CD4-positive, alpha-beta memory T cell (primary cell): ENCODE measurements around the gene MYOZ3. TPM values are rescaled to one million over a fixed set of nuclear protein-coding genes. Genes with fewer than 3 reads are reported as not detected.
A peak's percentile ranks its signal among the peaks of the same experiment; 100 is the strongest.

Experiments
- CTCF ChIA-PET: fragments of 350-600 bp; sonication (Branson Sonifier 250); formaldehyde crosslinking; loops from one replicate; lab custom pipeline; 2021; ENCODE audit warnings: inconsistent platforms; ENCODE audit not compliant: partially characterized antibody; lab: Charles Lee
- POLR2A ChIA-PET: fragments of 350-600 bp; sonication (Branson Sonifier 250); formaldehyde crosslinking; loops from one replicate; lab custom pipeline; 2021; ENCODE audit not compliant: partially characterized antibody; lab: Charles Lee
- DNase-seq, 5 donors: peaks; one replicate each; pipeline versions ENCODE4 v3.0.0 to v3.0.0-alpha.2; 2020 to 2022; ENCODE audit warnings: mixed read lengths in 1 of 5
- H3K27ac ChIP-seq: one replicate; pipeline ENCODE4 v1.7.0; 2013; ENCODE audit warnings: low read depth, low read length
- H3K27me3 ChIP-seq: 2 replicates; pipeline ENCODE4 v1.7.0; 2013; ENCODE audit warnings: mild to moderate bottlenecking, low read length, moderate library complexity; ENCODE audit not compliant: insufficient read depth
- H3K36me3 ChIP-seq: 2 replicates; pipeline ENCODE4 v1.7.0; 2013; ENCODE audit warnings: mild to moderate bottlenecking, low read length, moderate library complexity; ENCODE audit not compliant: insufficient read depth
- H3K4me1 ChIP-seq: 2 replicates; pipeline ENCODE4 v1.7.0; 2013; ENCODE audit warnings: mild to moderate bottlenecking, low read length, moderate library complexity; ENCODE audit not compliant: insufficient read depth
- H3K4me3 ChIP-seq, 2 donors: one replicate each; pipeline ENCODE4 v1.7.0; 2013; ENCODE audit warnings: low read length in 2 of 2, mild to moderate bottlenecking in 1 of 2
- H3K9me3 ChIP-seq, 2 donors: one replicate each; pipeline ENCODE4 v1.7.0; 2013; ENCODE audit warnings: low read length in 2 of 2, control low read depth in 1 of 2; ENCODE audit not compliant: control insufficient read depth in 1 of 2
- H3K27ac Mint-ChIP-seq, 7 donors: one replicate each; pipeline ENCODE4 v1.8.0; 2020 to 2021; ENCODE audit warnings: mixed read lengths in 7 of 7, mild to moderate bottlenecking in 6 of 7, inconsistent platforms in 3 of 7, moderate library complexity in 3 of 7
- H3K27me3 Mint-ChIP-seq, 2 donors: one replicate each; pipeline ENCODE4 v1.8.0; 2020 to 2021; ENCODE audit warnings: mixed read lengths in 2 of 2
- H3K36me3 Mint-ChIP-seq, 2 donors: one replicate each; pipeline ENCODE4 v1.8.0; 2020 to 2021; ENCODE audit warnings: mixed read lengths in 2 of 2, inconsistent platforms in 1 of 2, mild to moderate bottlenecking in 1 of 2
- H3K4me1 Mint-ChIP-seq, 4 donors: one replicate each; pipeline ENCODE4 v1.8.0; 2020 to 2021; ENCODE audit warnings: mixed read lengths in 4 of 4, mild to moderate bottlenecking in 1 of 4
- H3K4me3 Mint-ChIP-seq, 8 donors: one replicate each; pipeline ENCODE4 v1.8.0; 2020 to 2021; ENCODE audit warnings: mixed read lengths in 8 of 8, mild to moderate bottlenecking in 7 of 8, moderate library complexity in 6 of 8, inconsistent platforms in 3 of 8
- H3K9me3 Mint-ChIP-seq, 8 donors: one replicate each; pipeline ENCODE4 v1.8.0; 2020 to 2021; ENCODE audit warnings: mixed read lengths in 8 of 8, mild to moderate bottlenecking in 5 of 8, inconsistent platforms in 3 of 8, moderate library complexity in 1 of 8
- intact Hi-C: fragments of 100-400 bp; cut with micrococcal nuclease; formaldehyde crosslinking; loops from one replicate; pipeline ENCODE4 v1.15.1; 2023
- polyA plus RNA-seq, 2 donors: library from polyadenylated mRNA; unstranded; fragments of 300-500 nt; fragmentation: Illumina TruSeq; gene quantifications; one replicate each; pipeline ENCODE4 v1.2.3, GENCODE V29; 2021
- total RNA-seq, 2 experiments: library from RNA; stranded (reverse); gene quantifications; one replicate each; pipeline ENCODE4 v1.2.3, GENCODE V29; 2021

MYOZ3 gene
- total and polyA plus RNA-seq, 4 experiments from 2014 or later: not detected

GRCh38 chr5:150665044-150665443 is 4.0 kb downstream of the MYOZ3 start:
- Histone ChIP-seq H3K4me3 (no peak overlapping the region), H3K27me3 (peaks cover 6% of the 10 kb centered on the region), H3K27ac (no peak overlapping the region), H3K9me3 (no peaks in the 10 kb centered on the region), H3K4me1 (no peaks in the 10 kb centered on the region), H3K36me3 (no peaks in the 10 kb centered on the region)
- no peaks in the 10 kb centered on the region for H3K4me1 Mint-ChIP-seq
- no peak for DNase-seq
- H3K27me3 Mint-ChIP-seq: peaks cover 10% of the 10 kb centered on the region in 2 donors
- ChIA-PET POLR2A (no interaction called here), CTCF (no interaction called here)
- H3K27ac Mint-ChIP-seq: no peak overlapping the region
- no peaks in the 10 kb centered on the region for H3K9me3 Mint-ChIP-seq
- no peaks in the 10 kb centered on the region for H3K36me3 Mint-ChIP-seq
- H3K4me3 Mint-ChIP-seq: no peak overlapping the region
- intact Hi-C loops: no loop called here

- intact Hi-C loops: no loop called here
- Mint-ChIP-seq H3K27ac (no peak overlapping the region), H3K4me1 (peaks cover 3 to 17% (median 7%) of the 10 kb centered on the region in 4 donors), H3K4me3 (peak overlapping the region in 7 of 8 donors; percentile 42 to 80 (median 68)), H3K27me3 (peaks cover 8 to 14% of the 10 kb centered on the region in 2 donors), H3K9me3 (no peaks in the 10 kb centered on the region), H3K36me3 (no peaks in the 10 kb centered on the region)
- Histone ChIP-seq H3K9me3 (no peaks in the 10 kb centered on the region), H3K4me3 (no peak overlapping the region), H3K27me3 (peaks cover 28% of the 10 kb centered on the region), H3K4me1 (peaks cover 18% of the 10 kb centered on the region), H3K27ac (no peak overlapping the region), H3K36me3 (no peaks in the 10 kb centered on the region)
- POLR2A ChIA-PET: no interaction called here
- DNase-seq: no peak
- CTCF ChIA-PET: no interaction called here
These were observed 9.4 kb downstream of the MYOZ3 start for GRCh38 chr5:150670275-150670947.

- Histone ChIP-seq H3K27ac (no peak overlapping the region), H3K27me3 (peaks cover 28% of the 10 kb centered on the region), H3K9me3 (no peaks in the 10 kb centered on the region), H3K36me3 (no peaks in the 10 kb centered on the region), H3K4me1 (peaks cover 18% of the 10 kb centered on the region), H3K4me3 (no peak overlapping the region)
- peak overlapping the region; percentile 42 to 80 (median 68) for H3K4me3 Mint-ChIP-seq
- DNase-seq: no peak
- no peaks in the 10 kb centered on the region for H3K9me3 Mint-ChIP-seq
- H3K36me3 Mint-ChIP-seq: no peaks in the 10 kb centered on the region
- ChIA-PET CTCF (interaction anchor here (1.1 kb wide), 1 partner anchor 176 kb away, joined by 3 read pairs; no protein-coding TSS in a partner anchor), POLR2A (interaction anchor here (1.1 kb wide), 2 partner anchors 14 to 107 kb away, joined by 3 read pairs; no protein-coding TSS in a partner anchor)
- H3K4me1 Mint-ChIP-seq: peaks cover 3 to 17% (median 7%) of the 10 kb centered on the region in 4 donors
- intact Hi-C loops: no loop called here
- H3K27ac Mint-ChIP-seq: peak overlapping the region in 1 of 7 donors; percentile 31
- H3K27me3 Mint-ChIP-seq: peaks cover 8 to 14% of the 10 kb centered on the region in 2 donors
These were observed 9.9 kb downstream of the MYOZ3 start for GRCh38 chr5:150670948-150671310.

- ChIA-PET CTCF (interaction anchor here (1.1 kb wide), 1 partner anchor 175 kb away, joined by 3 read pairs; no protein-coding TSS in a partner anchor), POLR2A (interaction anchor here (1.1 kb wide), 2 partner anchors 15 to 106 kb away, joined by 3 read pairs; no protein-coding TSS in a partner anchor)
- Mint-ChIP-seq H3K27ac (no peak overlapping the region), H3K36me3 (no peaks in the 10 kb centered on the region), H3K4me3 (peak overlapping the region; percentile 81 to 86 (median 83)), H3K9me3 (no peaks in the 10 kb centered on the region), H3K27me3 (peaks cover 8 to 14% of the 10 kb centered on the region in 2 donors), H3K4me1 (peaks cover 3 to 17% (median 7%) of the 10 kb centered on the region in 4 donors)
- Histone ChIP-seq H3K4me3 (peak overlapping the region; percentile 23 to 52), H3K27ac (no peak overlapping the region), H3K27me3 (peaks cover 28% of the 10 kb centered on the region), H3K9me3 (no peaks in the 10 kb centered on the region), H3K4me1 (peaks cover 18% of the 10 kb centered on the region), H3K36me3 (no peaks in the 10 kb centered on the region)
- intact Hi-C loops: no loop called here
- peak in 1 of 5 donors; percentile 14 for DNase-seq
These were observed 10.6 kb downstream of the MYOZ3 start for GRCh38 chr5:150671509-150672236.

- DNase-seq: peak in 1 of 5 donors; percentile 16
- H3K27me3 Mint-ChIP-seq: peaks cover 8 to 14% of the 10 kb centered on the region in 2 donors
- POLR2A ChIA-PET: interaction anchor here (1.2 kb wide), 1 partner anchor 29 kb away, joined by 3 read pairs; the partner anchor contains the start of gene RBM22
- no peaks in the 10 kb centered on the region for H3K9me3 ChIP-seq
- H3K9me3 Mint-ChIP-seq: no peaks in the 10 kb centered on the region
- H3K4me1 Mint-ChIP-seq: peaks cover 3 to 17% (median 7%) of the 10 kb centered on the region in 4 donors
- H3K36me3 Mint-ChIP-seq: no peaks in the 10 kb centered on the region
- intact Hi-C loops: no loop called here
- H3K4me3 Mint-ChIP-seq: peak overlapping the region; percentile 81 to 86 (median 83)
- no peak overlapping the region for H3K27ac ChIP-seq
- peak overlapping the region; percentile 23 to 52 for H3K4me3 ChIP-seq
- peaks cover 18% of the 10 kb centered on the region for H3K4me1 ChIP-seq
- H3K27ac Mint-ChIP-seq: peak overlapping the region in 1 of 7 donors; percentile 45
- H3K36me3 ChIP-seq: no peaks in the 10 kb centered on the region
- CTCF ChIA-PET: interaction anchor here (0.7 to 1.1 kb wide), 2 partner anchors 9 to 174 kb away, joined by 3 to 4 read pairs; no protein-coding TSS in a partner anchor
- peaks cover 28% of the 10 kb centered on the region for H3K27me3 ChIP-seq
These were observed 11.3 kb downstream of the MYOZ3 start for GRCh38 chr5:150672237-150672883.

- DNase-seq: no peak
- Mint-ChIP-seq H3K36me3 (no peaks in the 10 kb centered on the region), H3K4me1 (peaks cover 3 to 17% (median 7%) of the 10 kb centered on the region in 4 donors), H3K27me3 (peaks cover 8 to 14% of the 10 kb centered on the region in 2 donors), H3K9me3 (no peaks in the 10 kb centered on the region), H3K4me3 (peak overlapping the region in 5 of 8 donors; percentile 81 to 86 (median 82)), H3K27ac (no peak overlapping the region)
- Histone ChIP-seq H3K27me3 (peaks cover 28% of the 10 kb centered on the region), H3K4me3 (no peak overlapping the region), H3K27ac (no peak overlapping the region), H3K4me1 (peaks cover 18% of the 10 kb centered on the region), H3K9me3 (no peaks in the 10 kb centered on the region), H3K36me3 (no peaks in the 10 kb centered on the region)
- ChIA-PET POLR2A (interaction anchor here (1.2 kb wide), 1 partner anchor 28 kb away, joined by 3 read pairs; the partner anchor contains the start of gene RBM22), CTCF (interaction anchor here (0.7 kb wide), 1 partner anchor 9 kb away, joined by 4 read pairs; no protein-coding TSS in a partner anchor)
- intact Hi-C loops: no loop called here
These were observed 11.8 kb downstream of the MYOZ3 start for GRCh38 chr5:150672884-150673275.
